NCI-H446 treated with DMSO at 0.1 percent for 48 hours (cell line): ENCODE measurements around the gene ZNF124.
A peak's percentile ranks its signal among the peaks of the same experiment; 100 is the strongest.
"Not testable (repeated sequence)": the region's sequence is repeated elsewhere in the genome, so short reads cannot be mapped to it uniquely, and the experiment has no call there.

Source experiments
- DNase-seq: peaks from one replicate; lab custom pipeline; 2025; lab: John Stamatoyannopoulos, UW

The ZNF124 gene

DNA sequence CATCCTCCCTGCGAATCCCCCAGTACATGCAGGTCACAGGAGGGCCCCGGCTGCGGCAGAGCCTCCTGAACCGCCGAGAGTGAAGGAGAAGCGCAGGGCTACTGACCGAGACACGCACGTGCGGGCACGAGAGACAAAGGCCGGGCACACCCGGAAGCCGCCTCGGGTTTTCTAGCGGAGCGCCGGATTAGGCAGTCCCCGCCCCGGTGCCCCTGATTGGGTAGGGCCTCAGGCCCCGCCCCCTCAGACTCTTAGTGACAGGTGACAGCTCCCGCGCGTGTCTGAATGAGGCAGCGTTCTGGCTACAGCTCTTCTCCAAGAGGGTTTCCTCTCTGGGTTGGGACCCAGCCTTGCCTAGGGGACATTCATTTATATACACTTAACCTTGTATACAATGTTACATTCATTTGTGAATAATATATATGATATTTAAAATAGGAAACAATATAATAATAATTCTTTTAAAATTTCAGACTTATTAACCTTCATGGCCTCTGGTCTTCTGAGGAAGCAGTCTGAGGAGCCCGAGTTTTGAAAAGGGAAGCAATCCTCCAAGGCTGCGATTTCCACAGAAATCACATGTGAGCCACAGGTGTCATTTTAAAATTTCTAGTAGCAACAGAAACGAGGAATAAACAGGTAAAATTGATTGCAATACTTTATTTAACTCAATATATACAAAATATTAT is at the start of gene ZNF124:
Gene ZNF124, minus strand, starts transcription at position 146 of the 689 bp plus-strand sequence. Its CDS starts 143 bp downstream, at position 3.
- DNase-seq: not testable (repeated sequence)

GRCh38 chr1:247220280-247220679 is 48.5 kb upstream of the ZNF124 start:
- not testable (repeated sequence) for DNase-seq

DNA sequence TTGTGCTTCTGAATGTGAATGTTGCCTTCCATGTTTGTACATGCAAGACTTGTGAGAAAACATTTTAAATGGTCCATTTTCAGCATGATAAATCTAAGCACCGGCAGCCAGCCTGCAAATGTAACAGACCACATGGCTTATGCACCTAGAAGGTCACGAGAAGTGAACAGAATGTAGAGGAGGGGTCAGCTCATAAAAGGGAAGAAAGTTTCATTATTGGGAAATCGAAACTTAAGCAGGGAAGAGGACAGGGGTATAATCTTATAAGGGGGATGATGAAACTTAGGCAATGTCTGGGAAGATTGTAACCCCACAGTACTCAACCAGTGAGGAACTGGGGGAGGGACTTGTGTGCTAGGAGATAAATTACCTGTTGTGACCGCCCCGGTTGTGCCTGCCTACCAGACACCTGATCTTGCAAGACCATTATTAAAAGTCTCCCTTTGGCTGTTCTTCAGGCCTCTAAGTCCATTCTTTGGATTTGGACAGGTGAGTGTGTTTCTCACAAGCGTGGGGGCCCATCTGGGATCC is 46.4 kb upstream of the ZNF124 start:
- no peak for DNase-seq

DNA sequence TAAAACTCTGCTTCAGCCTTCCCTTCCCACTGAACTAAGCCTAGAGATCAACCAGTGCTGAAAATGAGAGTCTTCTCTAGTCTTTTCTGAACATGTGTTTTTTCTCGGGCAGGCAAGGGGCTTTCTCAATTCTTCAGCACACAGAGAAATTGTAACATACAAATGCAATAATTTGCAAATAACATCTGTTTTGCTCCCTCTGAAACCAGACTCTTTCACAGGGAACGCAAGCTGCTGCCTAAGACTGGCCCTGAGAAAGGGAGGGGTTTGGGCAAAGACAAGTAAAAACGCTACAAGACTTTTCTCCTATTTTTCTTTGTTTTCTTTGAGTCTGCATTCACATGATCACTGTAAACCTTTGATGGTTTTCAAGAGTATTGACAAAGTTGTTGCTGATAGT is 44.4 kb upstream of the ZNF124 start:
- DNase-seq: no peak

DNA sequence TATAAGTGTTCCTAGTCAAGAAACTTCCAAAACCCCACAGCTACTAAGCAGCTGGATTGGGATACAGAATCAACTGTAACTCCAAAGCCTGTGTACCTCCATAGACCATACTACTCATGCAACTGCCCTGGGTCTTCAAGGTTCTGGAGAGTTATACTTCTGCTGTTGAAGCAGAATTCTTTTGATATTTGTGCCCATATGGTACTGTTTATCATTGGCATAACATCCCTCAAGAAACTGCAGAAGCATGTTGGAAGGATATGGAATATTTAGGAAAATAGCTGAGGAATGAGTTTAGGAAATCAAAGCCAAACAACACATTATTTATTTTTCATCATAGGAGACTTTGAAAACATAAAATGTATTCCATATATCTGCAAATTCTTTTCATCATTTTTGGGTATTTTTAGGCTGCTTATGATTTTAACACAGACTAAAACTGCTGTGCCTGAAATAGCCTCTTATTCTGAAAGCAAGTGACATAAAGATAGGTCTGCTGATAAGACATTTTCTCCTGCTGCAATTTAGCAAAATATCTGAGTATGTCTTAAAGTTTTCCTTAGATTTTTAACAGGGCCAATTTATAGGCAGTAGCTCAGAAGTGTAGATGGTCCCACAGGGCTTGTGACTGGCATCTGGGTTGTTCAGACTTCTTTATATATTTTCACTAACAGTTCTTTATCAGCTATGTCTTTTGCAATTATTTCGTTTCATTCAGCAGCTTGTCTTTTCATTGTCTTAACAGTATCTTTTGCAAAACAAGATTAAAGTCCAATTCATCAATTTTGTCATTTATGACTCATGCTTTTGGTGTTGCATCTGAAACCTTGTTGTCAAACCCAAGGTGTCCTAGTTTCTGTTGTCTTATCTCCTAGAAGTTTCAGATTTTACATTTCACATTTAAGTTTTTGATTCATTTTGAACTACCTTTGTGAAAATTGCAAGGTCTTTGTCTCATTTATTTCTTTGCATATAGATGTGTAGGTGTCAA is 41.1 kb upstream of the ZNF124 start:
- DNase-seq: no peak

DNA sequence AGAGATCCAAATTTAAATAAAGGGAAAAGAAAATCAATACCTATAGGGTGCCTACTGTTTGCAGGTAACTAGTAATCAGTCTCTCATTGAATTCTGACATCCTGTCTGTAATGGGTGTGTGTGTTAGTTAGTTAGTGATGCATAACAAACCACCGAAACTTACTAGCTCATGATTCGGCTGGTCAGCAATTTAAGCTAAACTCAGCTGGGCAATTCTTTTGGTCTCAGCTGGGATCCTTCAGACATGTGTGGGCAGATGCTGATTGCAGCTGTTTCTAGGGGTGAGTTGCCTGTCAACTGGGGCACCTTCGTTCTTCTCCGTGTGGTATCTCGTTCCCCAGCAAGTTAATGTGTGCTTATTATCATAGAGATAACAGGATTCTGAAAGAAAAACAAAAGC is 40.2 kb upstream of the ZNF124 start:
- no peak for DNase-seq

DNA sequence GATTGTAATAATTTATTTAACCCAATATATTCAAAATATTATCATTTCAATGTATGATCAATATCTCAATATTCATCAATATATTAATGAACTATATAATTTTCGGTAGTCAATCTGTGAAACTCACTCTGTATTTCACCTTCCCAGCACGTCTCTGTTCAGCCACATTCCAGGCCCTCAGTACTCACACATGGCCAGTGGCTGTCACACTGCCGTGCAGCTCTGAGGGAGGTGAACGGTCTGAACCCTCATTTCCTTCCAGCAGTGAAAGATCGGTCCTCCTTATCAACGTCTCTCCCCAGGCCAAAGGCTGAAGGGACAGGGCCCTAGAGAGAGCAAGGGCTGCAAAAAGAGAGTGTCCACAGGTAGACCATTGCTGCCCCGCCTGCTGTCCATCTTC is 39.5 kb upstream of the ZNF124 start:
- no peak for DNase-seq

DNA sequence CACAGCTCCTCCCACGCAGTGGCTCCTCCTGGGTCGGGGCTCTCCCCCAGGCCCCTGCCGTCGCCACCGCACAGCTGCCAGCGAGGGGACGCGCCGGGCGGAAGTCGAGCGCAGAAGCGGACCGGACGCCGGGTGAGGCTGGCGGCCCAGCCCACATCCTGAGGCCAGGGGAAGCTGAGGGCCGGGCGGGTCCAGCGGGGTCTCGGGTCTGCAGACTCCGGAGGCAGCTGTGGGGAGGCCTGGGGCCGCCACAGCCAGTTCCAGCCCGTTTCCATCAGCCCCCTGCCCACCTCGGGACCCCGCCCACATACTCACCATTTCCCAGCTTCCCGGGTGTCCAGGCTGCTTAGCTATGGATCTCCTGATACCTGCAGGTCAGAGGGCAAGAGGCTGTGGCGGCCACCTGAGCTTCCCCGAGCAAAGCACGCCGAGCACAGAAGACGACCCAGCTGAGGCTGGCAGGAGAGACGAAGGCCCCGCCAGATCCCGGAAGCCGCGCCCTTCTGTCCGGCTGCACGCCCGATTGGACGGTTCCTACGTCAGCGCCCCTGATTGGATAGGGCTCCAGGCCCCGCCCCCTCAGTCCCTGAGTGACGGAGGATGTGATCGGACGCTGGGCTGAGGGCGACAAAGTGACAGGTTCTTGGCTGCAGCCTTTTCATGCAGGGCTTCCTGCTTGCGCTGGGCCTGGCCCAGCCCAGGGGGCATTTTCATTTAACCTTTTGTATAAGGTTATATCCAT is 38.7 kb upstream of the ZNF124 start:
- peak; percentile 87 for DNase-seq

DNA sequence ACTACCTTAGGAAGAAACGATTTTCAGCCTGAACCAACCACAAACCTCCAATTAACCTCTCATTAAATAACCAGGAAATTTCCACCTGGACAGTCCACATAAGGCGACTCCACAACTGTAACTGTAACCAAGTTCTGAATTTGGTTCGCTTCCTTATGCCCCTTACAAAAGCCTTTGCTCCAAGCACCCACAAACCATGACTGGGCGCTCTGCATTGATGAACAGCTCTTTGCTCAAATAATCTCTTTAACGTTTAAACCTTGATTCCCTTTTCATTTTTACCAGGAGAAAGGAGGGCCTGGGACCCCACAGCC is 38.2 kb upstream of the ZNF124 start:
- DNase-seq: no peak

- DNase-seq: no peak
These were observed 37.6 kb upstream of the ZNF124 start for GRCh38 chr1:247209396-247209795.

- DNase-seq: no peak
These were observed 32.4 kb upstream of the ZNF124 start for GRCh38 chr1:247204177-247204647.

GRCh38 chr1:247198781-247199180 is 27.0 kb upstream of the ZNF124 start:
- DNase-seq: no peak

DNA sequence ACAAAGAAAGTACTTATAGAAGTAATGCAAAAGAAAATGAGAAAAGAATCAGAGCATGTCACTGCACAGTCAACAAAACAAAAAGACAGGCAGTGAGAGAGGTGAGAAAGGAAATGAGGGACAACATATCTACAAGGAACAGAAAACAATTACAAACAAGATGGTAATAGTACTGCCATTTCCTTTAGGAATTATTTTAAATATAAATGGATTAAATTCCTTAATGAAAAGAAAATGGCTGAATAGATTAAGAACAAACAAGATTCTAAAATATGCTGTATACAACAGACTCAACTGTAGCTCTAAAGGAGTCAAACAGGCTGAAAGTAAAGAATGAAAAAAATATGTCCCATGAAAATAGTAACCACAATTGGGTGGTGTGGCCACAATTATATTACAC is 22.1 kb upstream of the ZNF124 start:
- no peak for DNase-seq

DNA sequence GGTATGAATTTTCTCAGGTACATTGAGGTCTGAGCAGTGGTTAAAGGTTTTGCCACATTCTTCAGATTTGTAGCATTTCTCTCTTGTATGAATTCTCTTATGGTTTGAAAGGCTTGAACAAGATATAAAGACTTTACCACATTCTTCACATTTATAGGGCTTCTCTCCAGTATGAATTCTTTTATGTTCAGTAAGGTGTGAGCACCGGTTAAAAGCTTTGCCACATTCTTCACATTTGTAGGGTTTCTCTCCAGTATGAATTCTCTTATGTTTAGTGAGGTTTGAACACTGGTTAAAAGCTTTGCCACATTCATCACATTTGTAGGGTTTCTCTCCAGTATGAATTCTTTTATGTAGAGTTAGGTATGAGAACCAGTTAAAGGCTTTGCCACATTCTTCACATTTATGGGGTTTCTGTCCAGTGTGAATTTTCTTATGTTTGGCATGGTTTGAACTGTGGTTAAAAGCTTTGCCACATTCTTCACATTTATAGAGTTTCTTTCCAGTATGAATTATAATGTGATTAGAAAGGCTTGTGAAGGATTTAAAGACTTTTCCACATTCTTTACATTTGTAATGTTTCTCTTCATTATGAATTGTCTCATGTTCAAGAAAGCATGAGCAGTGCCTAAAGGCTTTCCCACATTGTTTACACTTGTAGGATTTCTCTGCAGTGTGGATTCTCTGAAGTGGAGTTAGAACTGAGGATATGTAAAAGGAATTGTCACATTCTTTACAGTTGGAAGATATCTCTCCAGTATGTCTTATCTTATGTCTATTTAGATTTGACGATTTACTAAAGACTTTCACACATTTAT is 18.4 kb upstream of the ZNF124 start:
- DNase-seq: no peak

- DNase-seq: no peak
These were observed 13.8 kb upstream of the ZNF124 start for GRCh38 chr1:247185667-247186066.

GRCh38 chr1:247184254-247184653 is 12.4 kb upstream of the ZNF124 start:
- DNase-seq: no peak

GRCh38 chr1:247182994-247183393 is 11.2 kb upstream of the ZNF124 start:
- no peak for DNase-seq

DNA sequence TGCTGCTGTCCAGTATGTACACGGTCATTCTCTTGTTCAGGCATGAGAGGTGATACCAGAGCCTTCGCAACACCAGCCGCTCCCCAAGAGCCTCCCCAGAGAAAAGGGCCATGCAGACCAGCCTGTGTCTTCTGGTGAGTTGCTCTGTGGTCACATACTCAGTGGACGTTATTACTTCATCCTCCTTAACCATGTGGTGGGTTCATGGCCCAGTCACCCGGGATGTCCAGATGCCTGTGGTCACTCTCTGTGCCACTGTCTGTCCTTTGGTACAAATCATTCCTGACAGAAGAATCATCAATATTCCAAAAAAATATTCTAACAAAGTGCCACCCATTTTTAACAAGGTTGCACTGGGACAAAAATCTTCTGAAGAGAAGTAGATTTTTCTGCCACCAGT is 8.8 kb upstream of the ZNF124 start:
- no peak for DNase-seq

DNA sequence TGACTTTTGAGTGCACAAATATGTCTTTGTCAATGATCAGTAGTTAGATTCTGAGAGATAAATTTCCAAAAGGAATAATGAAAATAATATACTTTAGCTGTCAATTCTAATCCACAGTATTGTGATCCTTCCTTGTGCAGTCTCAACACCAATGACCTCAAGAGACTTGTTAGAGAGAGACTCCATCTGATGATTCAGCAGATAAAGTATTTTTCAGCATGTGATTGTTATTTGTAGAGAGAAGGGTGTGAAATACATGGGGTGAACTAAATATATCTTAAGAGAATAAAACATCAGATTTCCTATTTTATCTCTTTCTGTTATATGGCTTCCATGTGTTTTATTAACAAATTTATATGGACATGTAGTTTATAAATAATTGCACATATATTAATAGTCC is 5.9 kb upstream of the ZNF124 start:
- DNase-seq: no peak

GRCh38 chr1:247175458-247175857 is 3.6 kb upstream of the ZNF124 start:
- no peak for DNase-seq

DNA sequence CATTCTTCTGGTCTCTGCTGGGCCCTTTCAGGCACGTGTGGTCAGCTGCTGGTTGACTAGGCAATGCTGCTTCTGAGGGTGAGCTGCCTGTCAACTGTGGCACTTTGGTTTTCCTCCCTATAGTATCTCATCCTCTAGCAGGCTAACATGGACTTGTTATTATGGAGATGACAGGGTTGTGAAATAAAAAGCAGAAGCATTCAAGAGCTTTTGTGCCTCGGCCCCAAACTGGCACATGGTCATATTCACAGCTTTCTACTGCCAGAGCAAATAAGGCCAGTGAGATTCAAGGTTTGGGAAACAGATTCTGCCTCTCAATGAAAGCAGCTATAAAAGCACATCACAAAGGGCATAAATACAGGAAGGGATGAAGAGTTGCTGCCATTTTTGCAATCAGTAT is 1.6 kb upstream of the ZNF124 start:
- DNase-seq: no peak
